ENCODE results near the gene CAPN11.
"Not testable (repeated sequence)": the region's sequence is repeated elsewhere in the genome, so short reads cannot be mapped to it uniquely, and the experiment has no call there.

Gene CAPN11

GRCh38 chr6:44230034-44230675, 71.5 kb downstream of the CAPN11 start:
- DNase-seq, result no peak

GRCh38 chr6:44231426-44231825, 72.8 kb downstream of the CAPN11 start:
- not testable (repeated sequence) for DNase-seq

- DNase-seq, result no peak
These were observed 74.3 kb downstream of the CAPN11 start for GRCh38 chr6:44232676-44233566.

GRCh38 chr6:44233567-44234100, 75.0 kb downstream of the CAPN11 start:
- no peak for DNase-seq

All from T-helper 1 cell (primary cell).